Central memory CD8-positive, alpha-beta T cell (primary cell): ENCODE data around the gene GJA3.

Experiments used
- ATAC-seq: fragments of 150-1000 bp; cut with Tn5 transposase; replicated peaks from 2 replicates; pipeline ENCODE4 v1.10.0; 2022; ENCODE audit warnings: mild to moderate bottlenecking, moderate FRiP score, moderate number of reproducible peaks; ENCODE audit not compliant: poor library complexity, severe bottlenecking; ENCODE audit errors: extremely low read depth
- DNase-seq, 2 donors: peaks; one replicate each; pipeline ENCODE4 v3.0.0; 2021; ENCODE audit warnings: low spot score in 2 of 2
- H3K27ac Mint-ChIP-seq: one replicate; pipeline ENCODE4 v1.8.0; 2022; ENCODE audit warnings: low read depth, mild to moderate bottlenecking, moderate library complexity, mixed read lengths
- H3K27me3 Mint-ChIP-seq: one replicate; pipeline ENCODE4 v1.8.0; 2022; ENCODE audit warnings: mixed read lengths
- H3K36me3 Mint-ChIP-seq: one replicate; pipeline ENCODE4 v1.8.0; 2022; ENCODE audit warnings: mild to moderate bottlenecking, moderate library complexity, mixed read lengths; ENCODE audit not compliant: insufficient read depth
- H3K4me1 Mint-ChIP-seq: one replicate; pipeline ENCODE4 v1.8.0; 2022; ENCODE audit warnings: mixed read lengths
- H3K4me3 Mint-ChIP-seq: one replicate; pipeline ENCODE4 v1.8.0; 2022; ENCODE audit warnings: mild to moderate bottlenecking, moderate library complexity, mixed read lengths
- H3K9me3 Mint-ChIP-seq: one replicate; pipeline ENCODE4 v1.8.0; 2022; ENCODE audit warnings: mixed read lengths

GJA3 gene

GRCh38 chr13:20128459-20128931, 32.4 kb downstream of the GJA3 start:
- no peak overlapping the region for H3K27ac Mint-ChIP-seq

DNA sequence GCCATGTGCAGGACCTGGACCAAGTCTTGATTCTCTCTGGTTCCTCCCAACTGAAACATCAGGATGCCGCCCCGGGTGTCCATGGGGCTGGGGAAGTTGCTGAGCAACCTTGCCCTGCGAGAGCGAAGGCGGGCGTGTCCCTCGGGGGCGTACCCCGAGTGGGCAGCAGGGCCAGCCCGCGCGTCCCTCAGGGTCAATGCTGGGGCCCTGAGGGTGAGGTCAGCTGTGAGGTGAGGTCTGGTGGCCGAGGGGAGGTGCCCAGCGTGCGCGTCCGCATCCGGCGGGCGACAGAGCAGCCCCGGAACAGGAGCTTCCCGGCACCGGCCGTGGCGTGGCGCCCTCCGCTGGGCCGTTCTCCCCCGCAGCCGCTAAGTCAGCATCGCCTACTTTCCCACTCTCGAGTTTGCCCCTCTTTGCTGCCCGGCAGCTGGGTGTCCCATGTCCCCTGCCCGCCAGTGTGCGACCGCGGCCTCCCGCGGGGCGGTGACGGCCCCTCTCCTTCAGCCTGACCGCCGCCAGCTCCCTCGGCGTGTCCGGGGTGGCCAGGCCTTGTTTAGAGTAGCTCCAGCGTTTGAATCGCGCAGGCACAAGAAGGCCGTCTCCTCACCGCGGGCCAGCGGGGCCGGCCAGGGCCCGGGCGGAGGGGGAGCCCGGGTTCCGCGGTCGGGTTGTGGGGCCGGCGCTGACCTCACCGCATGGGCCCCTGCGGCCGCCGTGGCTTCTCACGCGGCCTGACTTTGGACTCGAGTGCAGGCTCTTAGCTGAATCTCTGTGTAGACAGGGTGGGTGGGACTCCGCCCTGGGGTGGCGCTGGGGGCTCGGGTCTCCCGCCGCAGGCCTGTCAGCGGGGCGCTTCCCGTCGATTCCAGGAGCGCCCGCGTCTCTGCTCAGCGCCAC, 33.0 kb downstream of the GJA3 start:
- H3K9me3 Mint-ChIP-seq = no peaks in the 10 kb centered on the region
- peaks cover 10% of the 10 kb centered on the region for H3K27me3 Mint-ChIP-seq
- no peaks in the 10 kb centered on the region for H3K4me1 Mint-ChIP-seq
- H3K27ac Mint-ChIP-seq = no peak overlapping the region
- H3K36me3 Mint-ChIP-seq = no peaks in the 10 kb centered on the region
- ATAC-seq (peak; percentile 54), DNase-seq (no peak)
- H3K4me3 Mint-ChIP-seq = peak overlapping the region; percentile 16

More at GRCh38 chr13:20128459-20128931, 32.4 kb downstream of the GJA3 start:
- no peaks in the 10 kb centered on the region for H3K4me1 Mint-ChIP-seq
- peak overlapping the region; percentile 16 for H3K4me3 Mint-ChIP-seq
- H3K27me3 Mint-ChIP-seq = peaks cover 10% of the 10 kb centered on the region
- ATAC-seq (no peak), DNase-seq (no peak)
- no peaks in the 10 kb centered on the region for H3K36me3 Mint-ChIP-seq
- H3K9me3 Mint-ChIP-seq = no peaks in the 10 kb centered on the region

GRCh38 chr13:20127262-20127561, 33.6 kb downstream of the GJA3 start:
- H3K4me1 Mint-ChIP-seq = no peaks in the 10 kb centered on the region
- DNase-seq (no peak), ATAC-seq (no peak)
- H3K36me3 Mint-ChIP-seq = no peaks in the 10 kb centered on the region
- no peak overlapping the region for H3K27ac Mint-ChIP-seq
- no peaks in the 10 kb centered on the region for H3K9me3 Mint-ChIP-seq
- peak overlapping the region; percentile 16 for H3K4me3 Mint-ChIP-seq
- H3K27me3 Mint-ChIP-seq = peaks cover 10% of the 10 kb centered on the region

GRCh38 chr13:20126541-20127261, 34.2 kb downstream of the GJA3 start:
- Mint-ChIP-seq H3K4me1 (no peaks in the 10 kb centered on the region), H3K36me3 (no peaks in the 10 kb centered on the region), H3K27me3 (peaks cover 10% of the 10 kb centered on the region), H3K9me3 (no peaks in the 10 kb centered on the region), H3K27ac (no peak overlapping the region), H3K4me3 (no peak overlapping the region)
- ATAC-seq (no peak), DNase-seq (no peak)

GRCh38 chr13:20125783-20126165, 35.1 kb downstream of the GJA3 start:
- peaks cover 2% of the 10 kb centered on the region for H3K36me3 Mint-ChIP-seq
- no peaks in the 10 kb centered on the region for H3K9me3 Mint-ChIP-seq
- DNase-seq (no peak), ATAC-seq (no peak)
- peaks cover 19% of the 10 kb centered on the region for H3K27me3 Mint-ChIP-seq
- no peak overlapping the region for H3K27ac Mint-ChIP-seq
- no peak overlapping the region for H3K4me3 Mint-ChIP-seq
- H3K4me1 Mint-ChIP-seq = peaks cover 6% of the 10 kb centered on the region

GRCh38 chr13:20125129-20125782, 35.6 kb downstream of the GJA3 start:
- Mint-ChIP-seq H3K36me3 (peaks cover 2% of the 10 kb centered on the region), H3K4me1 (peaks cover 6% of the 10 kb centered on the region), H3K9me3 (no peaks in the 10 kb centered on the region), H3K27ac (no peak overlapping the region), H3K27me3 (peaks cover 19% of the 10 kb centered on the region), H3K4me3 (no peak overlapping the region)
- ATAC-seq = no peak
- DNase-seq = no peak

GRCh38 chr13:20124303-20124702, 36.5 kb downstream of the GJA3 start:
- Mint-ChIP-seq H3K9me3 (no peaks in the 10 kb centered on the region), H3K4me1 (peaks cover 15% of the 10 kb centered on the region), H3K4me3 (no peak overlapping the region), H3K27ac (no peak overlapping the region), H3K27me3 (peaks cover 19% of the 10 kb centered on the region), H3K36me3 (peaks cover 3% of the 10 kb centered on the region)
- DNase-seq = no peak
- ATAC-seq = no peak

DNA sequence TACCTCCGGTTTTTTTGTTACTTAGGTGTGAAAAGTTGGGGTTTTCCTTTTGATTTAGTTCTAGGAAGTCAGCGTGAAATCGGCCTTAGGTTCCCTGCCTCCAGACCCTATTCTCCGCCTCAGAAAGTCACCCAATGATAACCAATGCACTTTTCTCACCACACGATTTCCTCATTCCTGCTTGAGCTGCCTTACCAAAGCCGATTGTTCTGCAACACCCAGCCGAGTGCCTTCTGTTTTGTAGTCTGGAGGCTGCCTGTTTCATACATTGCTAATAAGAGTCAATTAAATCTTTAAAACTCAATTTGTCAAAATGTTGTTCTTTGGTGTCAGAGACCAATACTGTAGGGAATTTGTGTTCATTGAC, 39.7 kb downstream of the GJA3 start:
- H3K4me1 Mint-ChIP-seq = peaks cover 19% of the 10 kb centered on the region
- ATAC-seq (no peak), DNase-seq (no peak)
- H3K9me3 Mint-ChIP-seq = no peaks in the 10 kb centered on the region
- H3K27me3 Mint-ChIP-seq = peaks cover 19% of the 10 kb centered on the region
- H3K27ac Mint-ChIP-seq = peak overlapping the region; percentile 65
- peak overlapping the region; percentile 81 for H3K4me3 Mint-ChIP-seq
- H3K36me3 Mint-ChIP-seq = peaks cover 6% of the 10 kb centered on the region

DNA sequence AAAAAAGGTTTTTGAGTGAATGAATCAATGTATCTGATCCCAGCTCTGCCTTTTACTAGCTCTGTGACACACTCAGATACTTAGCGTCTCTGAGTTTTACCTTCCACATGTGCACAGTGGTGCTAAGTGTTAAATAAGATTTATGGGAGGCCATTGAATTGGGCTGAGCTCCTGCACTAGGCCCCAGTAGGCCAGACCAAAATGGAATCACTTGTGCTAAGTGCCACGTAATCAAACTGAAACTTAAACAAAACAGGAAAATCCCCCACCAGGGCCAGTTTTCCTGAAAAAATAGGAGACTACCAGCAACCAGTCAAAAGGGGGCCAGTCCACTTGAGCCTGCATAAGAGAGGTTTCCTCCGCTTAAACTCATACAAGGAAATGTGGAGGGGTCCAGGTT, 40.9 kb downstream of the GJA3 start:
- H3K4me1 Mint-ChIP-seq = peaks cover 19% of the 10 kb centered on the region
- peak overlapping the region; percentile 65 for H3K27ac Mint-ChIP-seq
- no peaks in the 10 kb centered on the region for H3K9me3 Mint-ChIP-seq
- peak overlapping the region; percentile 81 for H3K4me3 Mint-ChIP-seq
- peaks cover 19% of the 10 kb centered on the region for H3K27me3 Mint-ChIP-seq
- H3K36me3 Mint-ChIP-seq = peaks cover 6% of the 10 kb centered on the region
- ATAC-seq (no peak), DNase-seq (no peak)

GRCh38 chr13:20118268-20119140, 42.3 kb downstream of the GJA3 start:
- peak; percentile 7 for ATAC-seq
- peak overlapping the region; percentile 81 for H3K4me3 Mint-ChIP-seq

GRCh38 chr13:20116213-20116612, 44.6 kb downstream of the GJA3 start:
- no peak overlapping the region for H3K27ac Mint-ChIP-seq
- no peak for ATAC-seq
- peaks cover 6% of the 10 kb centered on the region for H3K36me3 Mint-ChIP-seq

More at GRCh38 chr13:20118268-20119140, 42.3 kb downstream of the GJA3 start:
- peaks cover 6% of the 10 kb centered on the region for H3K36me3 Mint-ChIP-seq
- peaks cover 19% of the 10 kb centered on the region for H3K4me1 Mint-ChIP-seq
- peak overlapping the region; percentile 65 for H3K27ac Mint-ChIP-seq
- H3K27me3 Mint-ChIP-seq = peaks cover 9% of the 10 kb centered on the region
- no peaks in the 10 kb centered on the region for H3K9me3 Mint-ChIP-seq
- DNase-seq = no peak

GRCh38 chr13:20114066-20114610, 46.7 kb downstream of the GJA3 start:
- ATAC-seq (no peak), DNase-seq (no peak)
- no peaks in the 10 kb centered on the region for H3K27me3 Mint-ChIP-seq
- no peak overlapping the region for H3K4me3 Mint-ChIP-seq
- H3K36me3 Mint-ChIP-seq = peaks cover 2% of the 10 kb centered on the region
- H3K27ac Mint-ChIP-seq = no peak overlapping the region
- H3K4me1 Mint-ChIP-seq = peaks cover 3% of the 10 kb centered on the region
- no peaks in the 10 kb centered on the region for H3K9me3 Mint-ChIP-seq

More at GRCh38 chr13:20116213-20116612, 44.6 kb downstream of the GJA3 start:
- H3K4me3 Mint-ChIP-seq = no peak overlapping the region
- no peaks in the 10 kb centered on the region for H3K9me3 Mint-ChIP-seq
- peaks cover 17% of the 10 kb centered on the region for H3K4me1 Mint-ChIP-seq
- H3K27me3 Mint-ChIP-seq = peaks cover 4% of the 10 kb centered on the region
- no peak for DNase-seq
